ENCODE data around the gene LUC7L3. TPM values are rescaled to one million over a fixed set of nuclear protein-coding genes. Genes with fewer than 3 reads are reported as not detected.

The LUC7L3 gene
- total and polyA plus RNA-seq, 2 donors (not counting 3 experiments of a cell fraction or from before 2014, with no cell fraction given), result 70.9 to 113 TPM

DNA sequence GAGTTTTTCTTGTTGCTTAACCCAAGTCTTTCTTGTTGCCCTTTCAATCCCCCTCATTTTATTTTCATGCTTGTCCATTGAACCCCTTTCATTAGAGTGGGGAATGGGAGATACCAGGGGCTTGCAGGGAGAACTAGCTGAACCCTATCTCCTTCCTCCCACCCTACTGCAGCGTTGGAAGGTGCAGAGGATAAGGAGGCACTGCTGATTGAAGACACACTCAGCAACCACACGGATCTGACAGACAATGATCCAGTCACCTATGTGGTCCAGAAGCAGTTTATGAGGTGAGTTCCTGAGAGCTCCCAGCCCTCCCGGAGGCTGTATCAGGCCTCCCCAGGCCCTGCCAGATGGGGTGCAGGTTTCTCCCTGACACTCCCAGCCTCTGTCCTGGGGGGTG, 44.2 kb upstream of the LUC7L3 start:
- FAIRE-seq, result no peak
- Histone ChIP-seq H3K9ac (replicated peaks; ENCODE audit: extremely low read depth, insufficient read depth, low read length) (no peak overlapping the region), H3K4me2 (ENCODE audit: insufficient read depth, low read length) (no peak overlapping the region), H3K4me1 (ENCODE audit: control insufficient read depth, extremely low read depth, insufficient read depth, low read length) (no peaks in the 10 kb centered on the region), H2AFZ (ENCODE audit: low read depth, low read length) (no peak overlapping the region), H3K9me3 (replicated peaks; ENCODE audit: control insufficient read depth, insufficient read depth, low read length) (no peaks in the 10 kb centered on the region), H3K36me3 (ENCODE audit: control insufficient read depth in 2 of 2, extremely low read depth in 1 of 2, insufficient read depth in 2 of 2, low read length in 2 of 2) (no peaks in the 10 kb centered on the region), H3K79me2 (ENCODE audit: control insufficient read depth, insufficient read depth, low read length) (no peaks in the 10 kb centered on the region), H3K27me3 (ENCODE audit: control insufficient read depth in 2 of 2, insufficient read depth in 2 of 2, low read length in 2 of 2) (no peaks in the 10 kb centered on the region), H3K27ac (ENCODE audit: insufficient read depth, low read depth, low read length) (no peak overlapping the region), H4K20me1 (replicated peaks; ENCODE audit: control insufficient read depth, extremely low read depth, insufficient read depth, low read length) (no peaks in the 10 kb centered on the region), H3K9me1 (replicated peaks; ENCODE audit: control insufficient read depth, extremely low read depth, insufficient read depth, low read length) (no peaks in the 10 kb centered on the region), H3K4me3 (replicated peaks in 1 of 3; ENCODE audit: insufficient read depth in 1 of 3, low read depth in 1 of 3, low read length in 3 of 3) (no peak overlapping the region)
- dilution Hi-C loops (cut with MboI; ENCODE audit: extremely low pct_ligation_motif_present, low sequenced_read_pairs) (no loop called here), intact Hi-C loops (cut with micrococcal nuclease) (no loop called here)
- POLR2A ChIA-PET, result interaction anchor here (0.5 kb wide), 1 partner anchor 52 kb away, joined by 8 read pairs; no protein-coding TSS in a partner anchor
- no peak for DNase-seq (ENCODE audit: low read depth, low spot score)
- BruUV-seq (replicated peaks), result no TSS peak
- CTCF ChIA-PET, result interaction anchor here (1.1 kb wide), 1 partner anchor 47 kb away, joined by 4 read pairs; no protein-coding TSS in a partner anchor
- TF ChIP-seq GATA2 (IDR thresholded peaks at IDR 0.05; ENCODE audit: insufficient read depth, insufficient read length, low read depth, low read length) (no peak), POLR2A (IDR thresholded peaks at IDR 0.05; ENCODE audit: low read depth, low read length) (no peak), EZH2 (IDR thresholded peaks at IDR 0.05; ENCODE audit: borderline replicate concordance, low read depth, low read length, severe bottlenecking) (no peak), POLR2AphosphoS5 (IDR thresholded peaks at IDR 0.05; ENCODE audit: insufficient read depth, low read depth, low read length) (no peak), MYC (IDR thresholded peaks at IDR 0.05; ENCODE audit: low read depth, low read length) (no peak), FOS (IDR thresholded peaks at IDR 0.05; ENCODE audit: borderline replicate concordance, insufficient read depth, low read length) (no peak), JUN (IDR thresholded peaks at IDR 0.05; ENCODE audit: borderline replicate concordance, insufficient read depth, insufficient read length, low read depth) (no peak)
- TF ChIP-seq, protein P1, sequence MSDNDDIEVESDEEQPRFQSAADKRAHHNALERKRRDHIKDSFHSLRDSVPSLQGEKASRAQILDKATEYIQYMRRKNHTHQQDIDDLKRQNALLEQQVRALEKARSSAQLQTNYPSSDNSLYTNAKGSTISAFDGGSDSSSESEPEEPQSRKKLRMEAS (IDR thresholded peaks at IDR 0.05; ENCODE audit: insufficient read depth, insufficient read length), result no peak
- TF ChIP-seq, protein P2, sequence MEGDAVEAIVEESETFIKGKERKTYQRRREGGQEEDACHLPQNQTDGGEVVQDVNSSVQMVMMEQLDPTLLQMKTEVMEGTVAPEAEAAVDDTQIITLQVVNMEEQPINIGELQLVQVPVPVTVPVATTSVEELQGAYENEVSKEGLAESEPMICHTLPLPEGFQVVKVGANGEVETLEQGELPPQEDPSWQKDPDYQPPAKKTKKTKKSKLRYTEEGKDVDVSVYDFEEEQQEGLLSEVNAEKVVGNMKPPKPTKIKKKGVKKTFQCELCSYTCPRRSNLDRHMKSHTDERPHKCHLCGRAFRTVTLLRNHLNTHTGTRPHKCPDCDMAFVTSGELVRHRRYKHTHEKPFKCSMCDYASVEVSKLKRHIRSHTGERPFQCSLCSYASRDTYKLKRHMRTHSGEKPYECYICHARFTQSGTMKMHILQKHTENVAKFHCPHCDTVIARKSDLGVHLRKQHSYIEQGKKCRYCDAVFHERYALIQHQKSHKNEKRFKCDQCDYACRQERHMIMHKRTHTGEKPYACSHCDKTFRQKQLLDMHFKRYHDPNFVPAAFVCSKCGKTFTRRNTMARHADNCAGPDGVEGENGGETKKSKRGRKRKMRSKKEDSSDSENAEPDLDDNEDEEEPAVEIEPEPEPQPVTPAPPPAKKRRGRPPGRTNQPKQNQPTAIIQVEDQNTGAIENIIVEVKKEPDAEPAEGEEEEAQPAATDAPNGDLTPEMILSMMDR (IDR thresholded peaks at IDR 0.05; ENCODE audit: extremely low read depth in 1 of 2, insufficient read depth in 1 of 2, low read depth in 1 of 2, low read length in 2 of 2), result no peak
